T-helper 9 cell (primary cell): Measurements from ENCODE around the gene SAMD8.

ENCODE experiments used
- DNase-seq: peaks from one replicate; pipeline ENCODE4 v3.0.0-alpha.2; 2020
- total RNA-seq, 2 donors: gene quantifications; one replicate each; lab custom pipeline; 2026; lab: John Stamatoyannopoulos, UW

The SAMD8 gene
- total RNA-seq: 50.2 to 75.1 reads per million in 2 donors

- DNase-seq: peak; percentile 95
These were observed at the start of gene SAMD8 for GRCh38 chr10:75111365-75111906. TSS of gene SAMD8 (plus strand) at chr10:75111656. CDS start at chr10:75150529, 38,873 bp downstream.

GRCh38 chr10:75061709-75062505 is 49.5 kb upstream of the SAMD8 start:
- DNase-seq: no peak

- no peak for DNase-seq
These were observed 48.8 kb upstream of the SAMD8 start for GRCh38 chr10:75062506-75063299.

- DNase-seq: no peak
These were observed 47.8 kb upstream of the SAMD8 start for GRCh38 chr10:75063461-75064230.

GRCh38 chr10:75065076-75065475 is 46.4 kb upstream of the SAMD8 start:
- no peak for DNase-seq

GRCh38 chr10:75066271-75066670 is 45.2 kb upstream of the SAMD8 start:
- DNase-seq: no peak

- DNase-seq: no peak
These were observed 44.2 kb upstream of the SAMD8 start for GRCh38 chr10:75067272-75067671.

- DNase-seq: no peak
These were observed 42.9 kb upstream of the SAMD8 start for GRCh38 chr10:75068523-75068922.

- DNase-seq: no peak
These were observed 41.0 kb upstream of the SAMD8 start for GRCh38 chr10:75070476-75070875.

- DNase-seq: no peak
These were observed 40.5 kb upstream of the SAMD8 start for GRCh38 chr10:75070961-75071428.

- no peak for DNase-seq
These were observed 39.7 kb upstream of the SAMD8 start for GRCh38 chr10:75071756-75072155.

GRCh38 chr10:75072727-75073126 is 38.7 kb upstream of the SAMD8 start:
- no peak for DNase-seq

GRCh38 chr10:75073442-75073841 is 38.0 kb upstream of the SAMD8 start:
- no peak for DNase-seq

- DNase-seq: no peak
These were observed 36.6 kb upstream of the SAMD8 start for GRCh38 chr10:75074711-75075445.

- no peak for DNase-seq
These were observed 35.1 kb upstream of the SAMD8 start for GRCh38 chr10:75076348-75076747.

- DNase-seq: no peak
These were observed 31.9 kb upstream of the SAMD8 start for GRCh38 chr10:75079436-75080083.

GRCh38 chr10:75080554-75080953 is 30.9 kb upstream of the SAMD8 start:
- no peak for DNase-seq

GRCh38 chr10:75081379-75081778 is 30.1 kb upstream of the SAMD8 start:
- DNase-seq: no peak

GRCh38 chr10:75083972-75084833 is 27.3 kb upstream of the SAMD8 start:
- DNase-seq: no peak

GRCh38 chr10:75084834-75085384 is 26.5 kb upstream of the SAMD8 start:
- no peak for DNase-seq
